ENCODE measurements around the gene NANP.

- no peak for TF ChIP-seq CTCF (IDR thresholded peaks at IDR 0.05)
- TF ChIP-seq POLR2A (IDR thresholded peaks at IDR 0.05), result no peak
- TF ChIP-seq POLR2AphosphoS5 (IDR thresholded peaks at IDR 0.05), result no peak
These were observed 58.1 kb downstream of the NANP start for GRCh38 chr20:25565578-25566157.
